Parathyroid adenoma (tissue), 2 donors: ENCODE data around the gene MLX.
"Not testable (repeated sequence)": the region's sequence is repeated elsewhere in the genome, so short reads cannot be mapped to it uniquely, and the experiment has no call there.

Source experiments
- H2AFZ ChIP-seq: fragments of 300-600 bp; sonication (generic); one replicate; pipeline ENCODE4 v1.7.0; 2017; ENCODE audit warnings: antibody characterized with exemption, mild to moderate bottlenecking
- H3K27ac ChIP-seq: fragments of 300-600 bp; sonication (generic); one replicate; pipeline ENCODE4 v1.7.0; 2017
- H3K27me3 ChIP-seq: fragments of 300-600 bp; sonication (generic); one replicate; pipeline ENCODE4 v1.7.0; 2017; ENCODE audit warnings: low read length; ENCODE audit not compliant: control insufficient read depth, insufficient read depth
- H3K36me3 ChIP-seq: fragments of 300-600 bp; sonication (generic); one replicate; pipeline ENCODE4 v1.7.0; 2017; ENCODE audit warnings: low read length; ENCODE audit not compliant: control insufficient read depth, insufficient read depth
- H3K4me1 ChIP-seq: fragments of 300-600 bp; sonication (generic); one replicate; pipeline ENCODE4 v1.7.0; 2017; ENCODE audit warnings: control low read depth
- H3K4me2 ChIP-seq: fragments of 300-600 bp; sonication (generic); one replicate; pipeline ENCODE4 v1.7.0; 2017; ENCODE audit warnings: low read length
- H3K4me3 ChIP-seq: fragments of 300-600 bp; sonication (generic); one replicate; pipeline ENCODE4 v1.7.0; 2017; ENCODE audit warnings: low read depth, low read length
- H3K79me2 ChIP-seq: fragments of 300-600 bp; sonication (generic); one replicate; pipeline ENCODE4 v1.7.0; 2017; ENCODE audit warnings: control low read depth
- H3K9ac ChIP-seq: fragments of 300-600 bp; sonication (generic); one replicate; pipeline ENCODE4 v1.7.0; 2017; ENCODE audit warnings: mild to moderate bottlenecking
- H3K9me3 ChIP-seq: fragments of 300-600 bp; sonication (generic); one replicate; pipeline ENCODE4 v1.7.0; 2017; ENCODE audit warnings: low read length; ENCODE audit not compliant: control insufficient read depth
- TF ChIP-seq, protein P1 (sequence below): fragments of 300-600 bp; sonication (generic); IDR thresholded peaks from one replicate; pipeline ENCODE4 v1.7.0; 2017; ENCODE audit warnings: antibody characterized with exemption, mild to moderate bottlenecking
- donor health status: primary hyperparathyroidism.

The MLX gene

DNA sequence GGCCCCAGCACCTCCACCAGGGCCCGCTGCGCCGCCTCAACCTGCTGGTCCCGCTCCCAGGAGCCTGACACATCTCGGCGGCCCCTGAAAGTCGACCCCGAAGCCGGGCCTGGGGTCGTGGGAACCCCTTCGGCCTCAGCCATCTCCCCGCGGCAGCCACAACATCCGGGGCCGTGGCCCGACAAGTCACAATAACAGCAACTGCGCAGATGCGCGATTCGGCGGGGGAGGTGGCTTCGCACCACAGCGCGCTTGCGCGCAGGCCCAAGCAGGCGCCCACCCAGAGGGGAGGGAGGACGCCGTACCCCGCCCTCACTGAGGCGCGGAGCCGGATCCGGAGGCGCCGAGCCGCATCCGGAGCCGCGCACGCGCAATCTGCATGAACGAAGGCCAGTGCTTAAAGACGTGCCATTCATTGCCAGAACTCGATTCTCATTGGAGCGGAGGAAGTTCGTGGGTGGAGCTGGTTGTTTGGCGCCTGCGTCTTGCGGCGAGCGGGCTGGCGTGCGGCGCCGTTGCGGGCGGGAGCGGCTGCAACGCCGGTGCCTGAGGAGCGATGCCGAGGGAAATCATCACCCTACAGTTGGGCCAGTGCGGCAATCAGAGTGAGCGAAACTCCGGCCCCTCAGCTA lies 42.4 kb downstream of the MLX start, which contains the start of the genes RETREG3 and TUBG1:
Gene RETREG3, minus strand, starts transcription at position 193 of the 632 bp plus-strand sequence. Its CDS starts 50 bp downstream, at position 143.
Gene TUBG1, plus strand, starts transcription at position 502 of the 632 bp plus-strand sequence. Its CDS starts 55 bp downstream, at position 557.
- Histone ChIP-seq H2AFZ (peak within 1 kb of the TSS; percentile 90), H3K36me3 (no peaks in the 10 kb centered on the region), H3K4me2 (peak within 1 kb of the TSS; percentile 97), H3K9me3 (no peaks in the 10 kb centered on the region), H3K4me1 (peaks cover 3% of the 10 kb centered on the region), H3K9ac (peak within 1 kb of the TSS; percentile 55), H3K4me3 (peak within 1 kb of the TSS; percentile 98), H3K27ac (peak within 1 kb of the TSS; percentile 81), H3K27me3 (no peaks in the 10 kb centered on the region), H3K79me2 (peaks cover 25% of the 10 kb centered on the region)
- TF ChIP-seq, protein P1, sequence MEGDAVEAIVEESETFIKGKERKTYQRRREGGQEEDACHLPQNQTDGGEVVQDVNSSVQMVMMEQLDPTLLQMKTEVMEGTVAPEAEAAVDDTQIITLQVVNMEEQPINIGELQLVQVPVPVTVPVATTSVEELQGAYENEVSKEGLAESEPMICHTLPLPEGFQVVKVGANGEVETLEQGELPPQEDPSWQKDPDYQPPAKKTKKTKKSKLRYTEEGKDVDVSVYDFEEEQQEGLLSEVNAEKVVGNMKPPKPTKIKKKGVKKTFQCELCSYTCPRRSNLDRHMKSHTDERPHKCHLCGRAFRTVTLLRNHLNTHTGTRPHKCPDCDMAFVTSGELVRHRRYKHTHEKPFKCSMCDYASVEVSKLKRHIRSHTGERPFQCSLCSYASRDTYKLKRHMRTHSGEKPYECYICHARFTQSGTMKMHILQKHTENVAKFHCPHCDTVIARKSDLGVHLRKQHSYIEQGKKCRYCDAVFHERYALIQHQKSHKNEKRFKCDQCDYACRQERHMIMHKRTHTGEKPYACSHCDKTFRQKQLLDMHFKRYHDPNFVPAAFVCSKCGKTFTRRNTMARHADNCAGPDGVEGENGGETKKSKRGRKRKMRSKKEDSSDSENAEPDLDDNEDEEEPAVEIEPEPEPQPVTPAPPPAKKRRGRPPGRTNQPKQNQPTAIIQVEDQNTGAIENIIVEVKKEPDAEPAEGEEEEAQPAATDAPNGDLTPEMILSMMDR, result peak; percentile 34

DNA sequence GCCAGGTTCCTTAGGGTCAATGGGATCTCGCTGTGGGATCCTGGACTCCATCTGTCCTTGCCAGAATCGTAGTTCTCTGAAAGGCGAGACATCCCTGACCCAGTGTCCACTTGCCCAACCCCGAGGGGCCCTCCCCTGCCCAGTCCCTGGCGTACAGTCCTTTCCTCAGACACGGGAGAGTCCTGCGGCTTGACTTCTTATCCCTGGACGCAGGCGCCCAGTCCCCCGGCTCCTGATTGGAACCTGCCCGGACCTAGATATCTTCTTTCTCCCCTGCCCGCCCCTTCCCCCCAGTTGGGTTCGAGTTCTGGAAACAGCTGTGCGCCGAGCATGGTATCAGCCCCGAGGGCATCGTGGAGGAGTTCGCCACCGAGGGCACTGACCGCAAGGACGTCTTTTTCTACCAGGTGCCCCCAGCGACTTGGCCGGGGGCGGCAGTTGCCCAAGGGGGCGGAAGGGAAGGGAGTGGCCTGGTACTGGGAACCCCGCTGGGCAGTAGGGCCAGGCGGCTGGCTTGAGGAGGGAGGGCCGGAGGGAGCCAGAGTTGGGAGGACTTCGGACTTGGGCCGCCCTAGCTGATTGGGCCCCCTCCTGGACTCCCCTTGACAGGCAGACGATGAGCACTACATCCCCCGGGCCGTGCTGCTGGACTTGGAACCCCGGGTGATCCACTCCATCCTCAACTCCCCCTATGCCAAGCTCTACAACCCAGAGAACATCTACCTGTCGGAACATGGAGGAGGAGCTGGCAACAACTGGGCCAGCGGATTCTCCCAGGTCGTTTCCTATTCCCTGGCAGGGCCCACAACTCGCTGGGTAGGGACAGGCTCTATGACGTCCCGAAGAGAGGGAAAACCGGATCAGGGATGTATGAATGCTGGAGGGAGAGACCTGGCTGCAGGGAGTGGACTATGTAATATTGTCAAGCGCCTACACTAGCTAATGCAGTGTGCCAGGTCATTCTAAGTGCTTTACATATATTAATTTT lies 43.2 kb downstream of the MLX start:
- not testable (repeated sequence) for H3K36me3 ChIP-seq, H3K9me3 ChIP-seq, H3K4me1 ChIP-seq, H3K27me3 ChIP-seq
- H2AFZ ChIP-seq, result peak overlapping the region; percentile 90
- H3K4me3 ChIP-seq, result peak overlapping the region; percentile 98
- peaks cover 24% of the 10 kb centered on the region for H3K79me2 ChIP-seq
- peak overlapping the region; percentile 50 for H3K27ac ChIP-seq
- peak overlapping the region; percentile 97 for H3K4me2 ChIP-seq
- peak overlapping the region; percentile 39 for H3K9ac ChIP-seq

DNA sequence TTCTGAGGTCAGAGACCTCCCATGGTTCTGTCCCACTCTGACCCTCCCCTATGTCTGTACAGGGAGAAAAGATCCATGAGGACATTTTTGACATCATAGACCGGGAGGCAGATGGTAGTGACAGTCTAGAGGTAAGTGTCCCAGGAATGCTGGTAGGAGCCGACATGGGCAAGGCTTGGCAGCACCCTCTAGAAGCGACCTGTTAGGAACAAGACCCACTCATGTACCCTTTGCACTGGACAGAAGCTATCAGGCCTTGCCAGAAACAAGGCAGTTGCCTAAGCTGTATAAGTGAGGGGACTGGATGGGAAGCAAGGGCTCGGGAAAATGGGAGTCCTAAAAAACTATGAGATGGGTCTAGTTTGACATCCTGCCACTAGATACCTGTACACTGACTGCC lies 45.1 kb downstream of the MLX start:
- Histone ChIP-seq H3K4me3 (no peak overlapping the region), H2AFZ (no peak overlapping the region), H3K36me3 (no peaks in the 10 kb centered on the region)

DNA sequence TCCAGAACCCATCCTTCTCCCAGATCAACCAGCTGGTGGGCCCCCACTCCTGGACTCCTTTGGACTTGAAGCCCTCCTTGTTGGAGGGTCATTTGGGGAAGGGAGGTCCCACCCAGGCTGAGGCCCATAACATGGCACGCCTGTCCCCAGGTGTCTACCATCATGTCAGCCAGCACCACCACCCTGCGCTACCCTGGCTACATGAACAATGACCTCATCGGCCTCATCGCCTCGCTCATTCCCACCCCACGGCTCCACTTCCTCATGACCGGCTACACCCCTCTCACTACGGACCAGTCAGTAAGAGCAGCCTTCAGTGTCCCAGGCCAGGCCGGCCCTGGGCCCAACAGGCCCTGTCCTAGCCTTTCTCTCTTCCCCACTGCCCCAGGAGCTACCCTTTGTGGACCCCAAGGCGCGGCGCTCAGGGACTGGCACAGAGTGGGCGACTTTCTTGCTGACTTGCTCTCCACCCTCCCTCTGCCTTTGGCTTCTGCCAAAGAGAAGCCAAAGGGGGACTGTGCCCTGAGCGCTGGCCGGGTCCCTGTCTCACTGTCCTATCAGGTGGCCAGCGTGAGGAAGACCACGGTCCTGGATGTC lies 46.9 kb downstream of the MLX start:
- no peak overlapping the region for H3K4me2 ChIP-seq
- H3K4me3 ChIP-seq, result no peak overlapping the region
- no peak overlapping the region for H3K9ac ChIP-seq
- H3K4me1 ChIP-seq, result no peaks in the 10 kb centered on the region
- H3K27ac ChIP-seq, result no peak overlapping the region
- no peaks in the 10 kb centered on the region for H3K9me3 ChIP-seq
- TF ChIP-seq, protein P1, result no peak
- no peaks in the 10 kb centered on the region for H3K79me2 ChIP-seq
- H3K36me3 ChIP-seq, result no peaks in the 10 kb centered on the region
- H3K27me3 ChIP-seq, result no peaks in the 10 kb centered on the region
- no peak overlapping the region for H2AFZ ChIP-seq

More for the DNA sequence above, 45.1 kb downstream of the MLX start:
- Histone ChIP-seq H3K4me2 (no peak overlapping the region), H3K27ac (no peak overlapping the region), H3K9ac (no peak overlapping the region), H3K27me3 (no peaks in the 10 kb centered on the region), H3K4me1 (peaks cover 3% of the 10 kb centered on the region), H3K9me3 (no peaks in the 10 kb centered on the region), H3K79me2 (peaks cover 6% of the 10 kb centered on the region)
- TF ChIP-seq, protein P1, result no peak

DNA sequence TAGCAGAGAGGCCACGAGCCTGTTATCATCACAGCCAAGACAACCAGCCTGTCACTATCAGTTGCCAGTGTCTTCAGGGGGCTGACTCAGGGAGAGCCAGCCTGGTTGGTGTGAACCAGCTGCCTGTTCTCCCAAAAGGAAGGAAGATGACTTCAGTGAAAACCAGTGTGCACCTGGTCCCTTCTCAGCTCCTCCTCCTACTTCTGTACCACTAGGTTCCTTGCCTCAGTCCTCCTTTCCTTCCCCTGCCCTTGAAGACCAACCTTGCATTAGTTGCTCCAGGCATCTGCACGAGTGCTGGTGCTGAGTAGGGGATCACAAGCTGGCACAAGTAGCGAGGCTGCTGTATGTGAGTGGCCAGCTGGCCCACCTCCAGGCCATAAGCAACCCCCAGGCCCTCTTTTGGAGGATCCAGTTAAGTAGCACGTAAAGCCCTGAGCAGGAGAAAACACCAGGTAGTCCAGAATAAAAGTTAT lies 51.1 kb downstream of the MLX start:
- H3K27ac ChIP-seq, result no peak overlapping the region
- no peak overlapping the region for H3K4me3 ChIP-seq
- H3K9ac ChIP-seq, result no peak overlapping the region
- H3K36me3 ChIP-seq, result no peaks in the 10 kb centered on the region
- H3K27me3 ChIP-seq, result no peaks in the 10 kb centered on the region
- no peaks in the 10 kb centered on the region for H3K9me3 ChIP-seq
- H2AFZ ChIP-seq, result no peak overlapping the region
- H3K4me2 ChIP-seq, result no peak overlapping the region
- no peaks in the 10 kb centered on the region for H3K4me1 ChIP-seq
- TF ChIP-seq, protein P1, result no peak
- H3K79me2 ChIP-seq, result no peaks in the 10 kb centered on the region
